Dendritic cell treated with granulocyte-macrophage colony-stimulating factor and Interleukin-4, amounts not matched to agents 40 ng/mL and 50 ng/mL, for 4 days (primary cell): ENCODE results near the gene SH3RF3.

Source experiments
- H3K27ac Mint-ChIP-seq: one replicate; pipeline ENCODE4 v1.8.0; 2022; ENCODE audit warnings: mild to moderate bottlenecking, mixed read lengths
- H3K27me3 Mint-ChIP-seq: one replicate; pipeline ENCODE4 v1.8.0; 2022; ENCODE audit warnings: mild to moderate bottlenecking, mixed read lengths
- H3K36me3 Mint-ChIP-seq: one replicate; pipeline ENCODE4 v1.8.0; 2022; ENCODE audit warnings: low read depth, mixed read lengths
- H3K4me1 Mint-ChIP-seq: one replicate; pipeline ENCODE4 v1.8.0; 2022; ENCODE audit warnings: low read depth, mixed read lengths
- H3K4me3 Mint-ChIP-seq: one replicate; pipeline ENCODE4 v1.8.0; 2022; ENCODE audit warnings: mild to moderate bottlenecking, moderate library complexity, mixed read lengths
- H3K9me3 Mint-ChIP-seq: one replicate; pipeline ENCODE4 v1.8.0; 2022; ENCODE audit warnings: mixed read lengths
- intact Hi-C: fragments of 100-400 bp; cut with micrococcal nuclease; formaldehyde crosslinking; loops from one replicate; pipeline ENCODE4 v1.15.0; 2022

SH3RF3 gene

GRCh38 chr2:109507217-109507616 is 378.2 kb downstream of the SH3RF3 start:
- H3K36me3 Mint-ChIP-seq = no peaks in the 10 kb centered on the region
- intact Hi-C loops = loop anchor here (10.0 kb wide), 1 partner anchor 252 kb away; no protein-coding TSS in a partner anchor

GRCh38 chr2:109507828-109508227 is 378.8 kb downstream of the SH3RF3 start:
- no peaks in the 10 kb centered on the region for H3K9me3 Mint-ChIP-seq
- H3K27ac Mint-ChIP-seq = no peak overlapping the region
- H3K4me3 Mint-ChIP-seq = no peak overlapping the region
- H3K4me1 Mint-ChIP-seq = no peaks in the 10 kb centered on the region
- H3K36me3 Mint-ChIP-seq = no peaks in the 10 kb centered on the region
- intact Hi-C loops = loop anchor here (10.0 kb wide), 1 partner anchor 253 kb away; no protein-coding TSS in a partner anchor
- H3K27me3 Mint-ChIP-seq = no peaks in the 10 kb centered on the region

More at GRCh38 chr2:109507217-109507616, 378.2 kb downstream of the SH3RF3 start:
- H3K27ac Mint-ChIP-seq = no peak overlapping the region
- no peaks in the 10 kb centered on the region for H3K4me1 Mint-ChIP-seq
- H3K4me3 Mint-ChIP-seq = no peak overlapping the region
- H3K9me3 Mint-ChIP-seq = no peaks in the 10 kb centered on the region
- no peaks in the 10 kb centered on the region for H3K27me3 Mint-ChIP-seq

DNA sequence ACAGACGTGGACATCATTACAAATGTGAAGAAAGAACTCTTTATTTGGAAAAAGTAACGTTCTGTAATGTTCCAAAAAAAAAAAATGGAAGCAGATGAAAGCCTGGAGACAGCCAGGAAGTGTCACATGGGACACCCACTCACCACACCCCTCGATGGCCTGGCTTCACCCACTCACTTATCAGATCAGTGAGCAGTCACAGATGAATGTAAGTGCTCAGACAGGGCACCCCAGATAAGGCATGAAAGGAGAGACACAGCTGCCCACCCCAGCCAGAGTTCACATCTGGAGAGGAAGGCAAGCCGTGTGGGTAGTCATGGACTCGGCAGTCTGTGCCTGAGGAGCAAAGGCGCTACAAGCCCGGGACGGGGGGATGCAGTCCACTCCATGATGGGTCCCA is 379.6 kb downstream of the SH3RF3 start:
- no peaks in the 10 kb centered on the region for H3K9me3 Mint-ChIP-seq
- intact Hi-C loops = loop anchor here (10.0 kb wide), 1 partner anchor 254 kb away; no protein-coding TSS in a partner anchor
- H3K27ac Mint-ChIP-seq = no peak overlapping the region
- no peaks in the 10 kb centered on the region for H3K27me3 Mint-ChIP-seq
- no peak overlapping the region for H3K4me3 Mint-ChIP-seq
- no peaks in the 10 kb centered on the region for H3K4me1 Mint-ChIP-seq
- no peaks in the 10 kb centered on the region for H3K36me3 Mint-ChIP-seq

DNA sequence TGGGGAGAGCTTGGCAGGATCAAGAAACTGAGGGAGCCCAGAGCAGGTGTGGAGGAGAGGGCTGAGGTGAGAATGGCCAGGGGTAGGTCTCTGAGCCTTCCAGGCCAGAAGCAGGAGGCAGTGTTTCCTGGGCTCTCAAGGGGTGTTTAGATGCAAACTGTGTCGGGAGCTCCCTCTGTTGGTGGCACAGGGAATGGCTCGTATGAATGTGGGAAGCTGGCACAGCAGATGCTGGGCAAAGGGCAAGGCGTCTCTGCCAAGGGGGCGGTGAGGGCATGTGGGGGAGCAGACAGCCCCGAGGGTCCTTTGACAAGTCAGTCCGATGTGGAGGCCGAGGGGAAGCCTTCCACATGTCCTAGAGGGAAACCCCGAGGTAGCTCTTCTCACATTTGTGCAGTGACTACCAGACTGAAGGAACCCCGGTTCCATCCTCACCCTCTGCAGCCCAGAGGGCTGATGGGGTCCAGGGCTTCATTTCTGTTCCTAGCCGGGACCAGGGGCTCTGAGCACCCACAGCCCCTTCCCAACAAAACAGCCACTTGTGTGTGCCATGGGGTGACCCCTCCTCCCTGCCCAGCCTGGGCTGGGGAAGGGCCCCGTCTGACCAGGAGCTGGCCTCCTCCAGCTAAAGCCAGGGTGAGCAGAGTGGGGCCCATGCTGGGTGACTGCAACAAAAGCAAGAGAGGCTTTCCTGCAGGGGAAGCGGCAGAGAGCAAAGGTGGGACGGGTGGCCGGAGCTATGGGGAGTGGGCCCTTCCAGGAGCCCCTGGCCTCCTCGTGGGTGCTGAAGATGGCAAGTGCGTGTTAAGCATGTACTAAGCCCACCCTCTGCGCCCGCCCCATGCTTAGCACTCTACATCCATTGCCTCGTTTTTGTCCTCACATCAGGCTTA is 381.4 kb downstream of the SH3RF3 start:
- no peak overlapping the region for H3K4me3 Mint-ChIP-seq
- intact Hi-C loops = loop anchor here (1.0 to 5.0 kb wide), 2 partner anchors 382 to 583 kb away; no protein-coding TSS in a partner anchor

GRCh38 chr2:109511168-109511567 is 382.2 kb downstream of the SH3RF3 start:
- Mint-ChIP-seq H3K36me3 (no peaks in the 10 kb centered on the region), H3K4me3 (no peak overlapping the region), H3K27ac (no peak overlapping the region)

More for the DNA sequence above, 381.4 kb downstream of the SH3RF3 start:
- Mint-ChIP-seq H3K27me3 (no peaks in the 10 kb centered on the region), H3K27ac (no peak overlapping the region), H3K36me3 (no peaks in the 10 kb centered on the region), H3K9me3 (no peaks in the 10 kb centered on the region), H3K4me1 (no peaks in the 10 kb centered on the region)

DNA sequence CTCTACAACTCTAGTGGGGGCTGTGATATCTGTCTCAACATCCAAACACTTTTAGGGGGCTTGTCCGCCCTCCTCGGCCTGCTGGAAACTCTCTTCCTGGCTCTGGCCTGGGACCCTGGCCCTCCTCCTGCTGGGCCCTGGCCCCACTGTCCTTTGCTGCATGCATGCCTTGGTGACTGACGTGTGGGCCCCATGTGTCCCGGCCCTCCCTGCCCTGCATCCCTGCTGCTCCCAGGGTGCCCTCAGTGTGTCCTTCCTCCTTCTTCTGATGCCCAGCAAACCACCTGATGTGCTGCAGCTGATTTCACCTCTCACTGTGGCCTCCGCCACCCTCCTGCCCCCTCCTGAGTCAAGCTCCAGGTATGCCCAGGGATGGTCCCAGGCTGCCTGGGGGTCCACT is 383.1 kb downstream of the SH3RF3 start:
- Mint-ChIP-seq H3K4me1 (no peaks in the 10 kb centered on the region), H3K27ac (no peak overlapping the region), H3K9me3 (no peaks in the 10 kb centered on the region), H3K36me3 (no peaks in the 10 kb centered on the region), H3K27me3 (no peaks in the 10 kb centered on the region), H3K4me3 (no peak overlapping the region)
- intact Hi-C loops = loop anchor here (5.0 kb wide), 1 partner anchor 585 kb away; no protein-coding TSS in a partner anchor

More at GRCh38 chr2:109511168-109511567, 382.2 kb downstream of the SH3RF3 start:
- Mint-ChIP-seq H3K4me1 (no peaks in the 10 kb centered on the region), H3K9me3 (no peaks in the 10 kb centered on the region), H3K27me3 (no peaks in the 10 kb centered on the region)
- intact Hi-C loops = loop anchor here (5.0 kb wide), 1 partner anchor 584 kb away; no protein-coding TSS in a partner anchor

GRCh38 chr2:109513230-109513629 is 384.2 kb downstream of the SH3RF3 start:
- Mint-ChIP-seq H3K9me3 (no peaks in the 10 kb centered on the region), H3K36me3 (no peaks in the 10 kb centered on the region), H3K27ac (no peak overlapping the region), H3K4me3 (no peak overlapping the region), H3K27me3 (no peaks in the 10 kb centered on the region), H3K4me1 (no peaks in the 10 kb centered on the region)
- intact Hi-C loops = loop anchor here (5.0 kb wide), 1 partner anchor 586 kb away; no protein-coding TSS in a partner anchor

DNA sequence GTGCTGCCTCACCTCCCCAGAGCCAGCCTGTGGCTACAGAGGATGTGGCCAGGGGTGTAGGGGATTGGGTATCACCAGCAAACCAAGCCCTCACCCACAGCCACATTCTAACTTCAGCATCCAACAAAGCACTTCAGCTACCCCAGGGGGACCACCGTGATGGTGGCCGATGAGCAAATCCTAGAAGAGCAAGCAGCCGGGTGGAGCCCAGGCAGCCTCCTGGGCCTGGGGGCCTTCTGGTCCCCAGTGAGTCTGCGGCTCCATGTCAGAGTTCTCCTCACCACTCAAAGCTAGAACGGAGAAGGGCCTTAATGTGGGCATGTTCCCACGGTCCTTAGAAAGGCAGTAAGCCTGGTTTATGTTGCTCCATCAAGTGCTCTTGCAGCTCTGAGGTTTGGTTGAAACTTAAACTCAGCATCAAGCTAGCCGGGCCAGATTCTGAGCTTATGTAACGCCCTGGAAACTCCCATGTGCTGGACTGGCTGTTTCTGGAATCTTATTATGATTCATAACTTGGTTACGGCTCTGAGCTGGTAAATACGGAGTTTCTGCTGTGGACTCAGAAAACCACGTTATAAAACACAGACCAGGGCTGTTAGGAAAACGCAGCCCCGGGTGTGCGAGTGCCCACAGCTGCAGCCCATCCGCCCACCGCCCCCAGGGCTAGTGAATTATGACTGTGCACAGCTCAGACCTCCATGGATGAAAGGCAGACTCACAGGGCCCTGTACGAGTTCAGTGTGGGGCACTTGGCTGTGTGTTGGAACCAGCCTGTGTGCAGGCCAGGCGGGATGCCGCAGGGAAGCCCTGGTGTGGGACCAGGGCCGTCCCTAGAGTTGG is 385.0 kb downstream of the SH3RF3 start:
- H3K27ac Mint-ChIP-seq = no peak overlapping the region
- H3K9me3 Mint-ChIP-seq = no peaks in the 10 kb centered on the region
- H3K27me3 Mint-ChIP-seq = no peaks in the 10 kb centered on the region
- no peak overlapping the region for H3K4me3 Mint-ChIP-seq
- no peaks in the 10 kb centered on the region for H3K4me1 Mint-ChIP-seq
- H3K36me3 Mint-ChIP-seq = no peaks in the 10 kb centered on the region
- intact Hi-C loops = loop anchor here (5.0 kb wide), 1 partner anchor 587 kb away; no protein-coding TSS in a partner anchor

GRCh38 chr2:109514857-109515256 is 385.9 kb downstream of the SH3RF3 start:
- no peak overlapping the region for H3K27ac Mint-ChIP-seq
- H3K9me3 Mint-ChIP-seq = no peaks in the 10 kb centered on the region
- H3K27me3 Mint-ChIP-seq = no peaks in the 10 kb centered on the region
- H3K4me3 Mint-ChIP-seq = no peak overlapping the region
- intact Hi-C loops = loop anchor here (5.0 kb wide), 1 partner anchor 588 kb away; no protein-coding TSS in a partner anchor
- no peaks in the 10 kb centered on the region for H3K36me3 Mint-ChIP-seq
- no peaks in the 10 kb centered on the region for H3K4me1 Mint-ChIP-seq

DNA sequence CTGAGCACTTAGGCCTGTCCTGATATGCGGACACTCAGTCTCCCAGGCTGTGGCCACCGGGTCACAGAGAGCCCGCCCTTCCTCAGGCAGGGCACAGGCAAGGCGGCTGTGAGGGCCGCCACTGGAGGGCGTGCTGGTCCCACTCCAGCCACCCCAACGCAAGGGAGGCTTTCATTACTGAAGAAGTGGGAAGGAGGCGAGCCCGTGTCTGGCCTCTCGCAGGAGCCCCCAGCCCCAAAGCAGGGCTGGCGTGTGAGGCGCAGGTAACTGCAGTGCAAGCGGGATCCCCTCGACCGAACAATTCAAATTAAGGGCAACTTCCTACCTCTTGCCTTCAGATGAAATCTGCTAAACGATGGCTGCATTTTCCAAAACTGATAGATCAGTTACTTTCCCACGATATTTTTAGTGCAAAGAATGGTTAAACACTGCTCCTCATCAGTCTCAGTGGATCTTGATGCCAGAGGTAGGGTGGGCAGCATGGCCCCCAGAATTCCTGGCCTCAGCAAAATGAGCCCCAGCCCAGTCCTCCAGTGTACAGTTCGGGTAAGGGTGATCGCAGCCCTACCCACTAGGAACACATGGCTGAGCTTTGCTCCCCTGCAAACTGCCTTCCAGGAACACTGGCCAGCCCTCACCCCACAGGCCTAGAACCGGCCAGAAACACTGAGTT is 387.6 kb downstream of the SH3RF3 start:
- Mint-ChIP-seq H3K27me3 (no peaks in the 10 kb centered on the region), H3K4me3 (no peak overlapping the region), H3K36me3 (no peaks in the 10 kb centered on the region), H3K27ac (no peak overlapping the region), H3K4me1 (no peaks in the 10 kb centered on the region), H3K9me3 (no peaks in the 10 kb centered on the region)
- intact Hi-C loops = no loop called here

GRCh38 chr2:109517118-109517889 is 388.3 kb downstream of the SH3RF3 start:
- Mint-ChIP-seq H3K9me3 (no peaks in the 10 kb centered on the region), H3K4me1 (no peaks in the 10 kb centered on the region), H3K27me3 (no peaks in the 10 kb centered on the region), H3K36me3 (no peaks in the 10 kb centered on the region), H3K4me3 (no peak overlapping the region), H3K27ac (no peak overlapping the region)
- intact Hi-C loops = no loop called here

DNA sequence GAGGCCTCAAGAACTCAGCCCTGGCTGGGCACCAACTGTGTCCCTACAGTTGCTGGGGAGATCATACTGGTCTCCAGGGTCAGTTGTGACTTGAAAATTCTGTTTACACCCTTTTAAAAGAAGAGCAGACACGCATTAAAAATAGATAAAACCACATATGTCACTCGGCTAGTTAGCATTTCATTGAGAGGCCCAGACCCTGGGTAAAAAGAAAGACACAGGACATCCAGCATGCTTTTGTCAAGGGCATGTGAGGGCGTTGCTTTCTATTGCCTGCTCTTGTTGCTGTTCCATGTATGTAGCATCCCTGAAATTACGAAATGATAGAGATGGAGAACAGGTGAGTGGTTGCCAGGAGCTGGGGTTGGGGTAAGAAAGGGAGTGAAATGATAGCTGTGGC is 390.5 kb downstream of the SH3RF3 start:
- Mint-ChIP-seq H3K4me3 (no peak overlapping the region), H3K36me3 (no peaks in the 10 kb centered on the region), H3K27ac (no peak overlapping the region), H3K9me3 (no peaks in the 10 kb centered on the region), H3K27me3 (no peaks in the 10 kb centered on the region), H3K4me1 (no peaks in the 10 kb centered on the region)
- intact Hi-C loops = no loop called here
